ENCODE results near the gene PLA2G4B.

DNA sequence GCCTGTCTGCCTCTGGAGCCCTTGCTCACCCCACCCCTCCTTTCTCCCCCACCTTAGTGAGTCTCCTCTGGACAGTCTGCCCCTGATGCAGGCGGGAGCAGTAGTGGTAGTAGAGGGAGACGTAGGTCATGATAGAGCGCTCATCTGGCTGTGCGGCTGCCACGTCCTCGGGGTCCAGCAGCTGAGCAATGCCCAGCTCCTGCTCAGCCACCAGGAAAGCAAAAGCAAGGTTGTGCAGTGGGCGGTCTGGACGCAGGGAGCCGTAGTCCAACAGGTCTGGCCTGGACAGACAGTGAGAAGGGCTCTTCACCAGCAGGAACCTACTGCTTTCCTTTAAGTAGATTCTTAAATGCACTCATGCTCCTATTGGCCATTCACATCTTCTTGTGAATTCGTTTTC, 48.5 kb downstream of the PLA2G4B start:
- no peak for TF ChIP-seq TEAD1 (CRISPR knock-in tag; IDR thresholded peaks at IDR 0.05)
- TF ChIP-seq, protein P1, sequence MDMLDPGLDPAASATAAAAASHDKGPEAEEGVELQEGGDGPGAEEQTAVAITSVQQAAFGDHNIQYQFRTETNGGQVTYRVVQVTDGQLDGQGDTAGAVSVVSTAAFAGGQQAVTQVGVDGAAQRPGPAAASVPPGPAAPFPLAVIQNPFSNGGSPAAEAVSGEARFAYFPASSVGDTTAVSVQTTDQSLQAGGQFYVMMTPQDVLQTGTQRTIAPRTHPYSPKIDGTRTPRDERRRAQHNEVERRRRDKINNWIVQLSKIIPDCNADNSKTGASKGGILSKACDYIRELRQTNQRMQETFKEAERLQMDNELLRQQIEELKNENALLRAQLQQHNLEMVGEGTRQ (CRISPR knock-in tag; IDR thresholded peaks at IDR 0.05) = no peak
